SH-SY5Y (cell line): ENCODE data around the gene NDUFA11.

ENCODE experiments used
- GATA2 ChIP-seq: IDR thresholded peaks from 2 replicates; pipeline ENCODE4 v1.6.1; 2011; ENCODE audit warnings: mild to moderate bottlenecking, low read depth, low read length
- GATA3 ChIP-seq: IDR thresholded peaks from 2 replicates; pipeline ENCODE4 v1.6.1; 2011; ENCODE audit warnings: low read depth, mild to moderate bottlenecking, low read length, moderate library complexity

DNA sequence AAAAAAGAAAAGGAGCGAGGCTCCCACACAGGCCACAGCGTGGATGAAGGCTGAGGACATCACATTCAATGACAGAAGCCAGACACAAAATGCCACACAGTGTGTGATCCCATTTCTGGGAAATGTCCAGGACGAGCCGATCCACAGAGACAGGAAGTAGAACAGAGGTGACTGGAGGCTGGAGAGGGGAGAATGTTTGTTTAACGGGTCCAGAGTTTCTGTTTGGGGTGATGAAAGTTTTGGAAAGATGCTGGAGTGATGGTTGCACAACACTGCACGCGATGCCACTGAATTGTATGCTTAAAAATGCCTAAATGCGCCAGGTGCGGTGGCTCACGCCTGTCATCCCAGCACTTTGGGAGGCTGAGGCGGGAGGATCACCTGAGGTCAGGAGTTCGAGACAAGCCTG, 32.6 kb downstream of the NDUFA11 start:
- TF ChIP-seq GATA2 (no peak), GATA3 (no peak)
